GM18520 (cell line): ENCODE results near the gene MYO5C.

ENCODE experiments used
- ATAC-seq: cut with Tn5 transposase; IDR thresholded peaks from one replicate; pipeline ENCODE4 v1.9.1; 2021; ENCODE audit not compliant: unreplicated experiment

MYO5C gene

GRCh38 chr15:52218371-52218770, 77.2 kb downstream of the MYO5C start:
- ATAC-seq = no peak

- ATAC-seq = no peak
Observed at GRCh38 chr15:52217186-52217585, 78.4 kb downstream of the MYO5C start.

GRCh38 chr15:52214553-52214952, 81.1 kb downstream of the MYO5C start:
- no peak for ATAC-seq

- ATAC-seq = no peak
Observed at GRCh38 chr15:52213206-52213605, 82.4 kb downstream of the MYO5C start.

- peak; percentile 58 for ATAC-seq
Observed at GRCh38 chr15:52208306-52208946, 87.2 kb downstream of the MYO5C start.

- no peak for ATAC-seq
Observed at GRCh38 chr15:52207191-52207590, 88.4 kb downstream of the MYO5C start.

- ATAC-seq = no peak
Observed at GRCh38 chr15:52206446-52206845, 89.2 kb downstream of the MYO5C start.

GRCh38 chr15:52204657-52205056, 90.9 kb downstream of the MYO5C start:
- no peak for ATAC-seq

GRCh38 chr15:52200831-52201365, 94.7 kb downstream of the MYO5C start:
- no peak for ATAC-seq

- ATAC-seq = no peak
Observed at GRCh38 chr15:52199271-52199670, 96.3 kb downstream of the MYO5C start.

GRCh38 chr15:52196891-52197290, 98.7 kb downstream of the MYO5C start:
- ATAC-seq = no peak

GRCh38 chr15:52193791-52194190, 101.8 kb downstream of the MYO5C start:
- no peak for ATAC-seq

- no peak for ATAC-seq
Observed at GRCh38 chr15:52193321-52193720, 102.3 kb downstream of the MYO5C start.

GRCh38 chr15:52191207-52191606, 104.4 kb downstream of the MYO5C start, which contains the start of gene GNB5:
TSS of gene GNB5 (minus strand) at chr15:52191392. CDS start at chr15:52184676, 6,716 bp downstream.
- ATAC-seq = no peak

- ATAC-seq = no peak
Observed at GRCh38 chr15:52186651-52187486, 108.7 kb downstream of the MYO5C start.

GRCh38 chr15:52185151-52185561, 110.4 kb downstream of the MYO5C start:
- no peak for ATAC-seq

- no peak for ATAC-seq
Observed at GRCh38 chr15:52184721-52185120, 110.9 kb downstream of the MYO5C start.

GRCh38 chr15:52183562-52184173, 111.9 kb downstream of the MYO5C start:
- no peak for ATAC-seq

GRCh38 chr15:52181938-52182780, 113.4 kb downstream of the MYO5C start:
- no peak for ATAC-seq

- ATAC-seq = no peak
Observed at GRCh38 chr15:52180851-52181450, 114.7 kb downstream of the MYO5C start.
